NAMALWA (cell line): Measurements from ENCODE around the gene GALNT6.
"Not testable (repeated sequence)": the region's sequence is repeated elsewhere in the genome, so short reads cannot be mapped to it uniquely, and the experiment has no call there.

Experiments used
- DNase-seq: peaks from one replicate; pipeline ENCODE4 v3.0.0-alpha.2; 2015; ENCODE audit warnings: low spot score

GALNT6 gene

GRCh38 chr12:51323317-51323960 lies 67.8 kb downstream of the GALNT6 start:
- no peak for DNase-seq

- DNase-seq, result no peak
Measured at GRCh38 chr12:51322452-51322851, 68.8 kb downstream of the GALNT6 start.

GRCh38 chr12:51321882-51322281 lies 69.3 kb downstream of the GALNT6 start:
- no peak for DNase-seq

- DNase-seq, result no peak
Measured at GRCh38 chr12:51320695-51321320, 70.4 kb downstream of the GALNT6 start.

- no peak for DNase-seq
Measured at GRCh38 chr12:51320311-51320694, 70.9 kb downstream of the GALNT6 start.

GRCh38 chr12:51318846-51319599 lies 72.2 kb downstream of the GALNT6 start:
- no peak for DNase-seq

- not testable (repeated sequence) for DNase-seq
Measured at GRCh38 chr12:51318057-51318806, 73.0 kb downstream of the GALNT6 start.

- DNase-seq, result no peak
Measured at GRCh38 chr12:51311389-51311788, 79.8 kb downstream of the GALNT6 start.

- DNase-seq, result no peak
Measured at GRCh38 chr12:51307655-51308593, 83.3 kb downstream of the GALNT6 start.

- no peak for DNase-seq
Measured at GRCh38 chr12:51306507-51306906, 84.7 kb downstream of the GALNT6 start.
